GM18520 (cell line): Measurements from ENCODE around the gene RELN.
"Not testable (repeated sequence)": the region's sequence is repeated elsewhere in the genome, so short reads cannot be mapped to it uniquely, and the experiment has no call there.

Source experiments
- ATAC-seq: cut with Tn5 transposase; IDR thresholded peaks from one replicate; pipeline ENCODE4 v1.9.1; 2021; ENCODE audit not compliant: unreplicated experiment

Gene RELN

DNA sequence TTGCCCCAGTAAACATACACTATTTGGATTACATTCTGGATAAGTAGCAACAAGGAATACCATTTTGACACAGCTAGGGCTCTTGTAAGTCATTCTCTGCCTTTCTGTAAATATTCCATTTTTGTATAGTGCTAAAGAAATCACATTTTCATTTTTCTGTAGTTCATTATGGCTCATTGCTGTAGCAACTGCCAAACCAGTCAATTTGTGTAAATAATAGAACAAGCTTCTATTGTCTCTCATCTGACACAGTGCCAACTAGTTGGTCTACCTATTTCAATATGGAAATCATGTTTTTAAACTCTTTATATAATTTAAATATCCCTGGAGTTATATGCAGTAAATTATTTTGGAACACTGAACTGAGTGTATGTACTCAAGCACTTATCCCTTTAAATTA, 193.7 kb downstream of the RELN start:
- no peak for ATAC-seq

GRCh38 chr7:103795107-103795506, 194.4 kb downstream of the RELN start:
- no peak for ATAC-seq

- no peak for ATAC-seq
Observed at GRCh38 chr7:103794424-103794823, 195.0 kb downstream of the RELN start.

DNA sequence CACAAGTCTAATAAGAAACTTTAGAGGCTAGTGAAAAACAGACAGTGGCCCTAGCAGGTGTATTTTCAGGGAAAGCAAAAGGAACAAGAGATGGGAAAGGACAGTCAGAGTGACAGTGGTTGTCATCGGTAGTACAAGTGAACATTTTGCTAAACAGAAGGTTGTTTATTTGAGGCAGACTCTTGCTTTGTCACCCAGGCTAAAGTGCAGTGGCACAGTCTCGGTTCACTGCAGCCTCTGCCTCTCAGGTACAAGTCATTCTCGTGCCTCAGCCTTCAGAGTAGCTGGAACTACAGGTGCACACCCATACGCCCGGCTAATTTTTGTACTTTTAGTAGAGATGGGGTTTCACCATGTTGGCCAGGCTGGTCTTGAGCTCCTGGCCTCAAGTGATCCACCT, 195.8 kb downstream of the RELN start:
- ATAC-seq = no peak

DNA sequence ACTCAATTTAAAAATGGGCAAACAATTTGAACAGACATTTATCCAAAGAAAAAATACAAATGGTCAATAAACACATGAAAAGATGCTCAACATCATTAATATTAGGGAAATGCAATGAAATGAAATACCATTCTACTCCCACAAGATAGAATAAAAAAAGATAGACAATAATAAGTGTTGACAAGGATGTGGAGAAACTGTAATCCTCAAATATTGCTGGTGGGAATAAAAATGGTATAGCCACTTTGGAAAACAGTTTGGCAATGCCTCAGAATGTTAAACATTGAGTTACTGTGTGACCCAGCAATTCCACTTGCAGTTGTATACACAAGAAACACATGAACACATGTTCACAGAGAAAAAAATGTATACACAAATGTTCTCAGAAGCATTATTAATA, 197.6 kb downstream of the RELN start:
- no peak for ATAC-seq

GRCh38 chr7:103787041-103787440, 202.4 kb downstream of the RELN start:
- not testable (repeated sequence) for ATAC-seq

- ATAC-seq = no peak
Observed at GRCh38 chr7:103784646-103785286, 204.7 kb downstream of the RELN start.

DNA sequence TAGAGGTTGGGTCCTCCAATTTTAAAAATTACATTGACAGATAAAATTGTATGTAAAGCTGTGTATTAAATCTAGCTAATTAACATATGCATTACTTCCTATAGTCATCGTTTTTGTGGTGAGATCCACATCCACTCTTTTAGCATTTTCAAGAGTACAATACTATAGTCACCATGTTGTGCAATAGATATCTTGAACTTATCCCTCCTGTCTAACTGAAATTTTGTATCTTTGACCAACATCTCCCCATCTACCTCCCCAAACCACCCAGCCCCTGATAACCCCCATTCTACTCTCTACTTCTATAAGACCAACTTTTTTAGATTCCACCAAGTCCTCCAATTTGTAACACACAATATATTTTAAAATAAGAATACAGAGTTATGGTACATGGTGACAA, 208.0 kb downstream of the RELN start:
- no peak for ATAC-seq

- not testable (repeated sequence) for ATAC-seq
Observed at GRCh38 chr7:103780561-103780960, 208.9 kb downstream of the RELN start.

- no peak for ATAC-seq
Observed at GRCh38 chr7:103777440-103777839, 212.0 kb downstream of the RELN start.

DNA sequence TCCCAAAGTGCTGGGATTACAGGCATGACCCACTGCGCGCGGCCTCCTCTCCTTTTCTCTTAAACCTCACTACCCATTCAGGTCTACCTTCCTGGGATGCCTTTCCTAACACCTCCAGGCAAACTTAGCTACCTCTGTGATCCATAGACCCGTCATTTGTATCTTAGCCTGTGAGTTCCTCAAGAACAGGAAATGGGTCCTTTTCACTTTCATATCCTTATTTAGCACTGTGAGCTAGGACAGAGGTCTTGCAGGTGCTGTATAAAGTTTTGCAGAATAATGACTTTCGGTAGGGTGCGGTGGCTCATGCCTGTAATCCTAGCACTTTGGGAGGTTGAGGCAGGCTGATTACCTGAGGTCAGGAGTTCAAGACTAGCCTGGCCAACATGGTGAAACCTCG, 215.7 kb downstream of the RELN start:
- no peak for ATAC-seq

DNA sequence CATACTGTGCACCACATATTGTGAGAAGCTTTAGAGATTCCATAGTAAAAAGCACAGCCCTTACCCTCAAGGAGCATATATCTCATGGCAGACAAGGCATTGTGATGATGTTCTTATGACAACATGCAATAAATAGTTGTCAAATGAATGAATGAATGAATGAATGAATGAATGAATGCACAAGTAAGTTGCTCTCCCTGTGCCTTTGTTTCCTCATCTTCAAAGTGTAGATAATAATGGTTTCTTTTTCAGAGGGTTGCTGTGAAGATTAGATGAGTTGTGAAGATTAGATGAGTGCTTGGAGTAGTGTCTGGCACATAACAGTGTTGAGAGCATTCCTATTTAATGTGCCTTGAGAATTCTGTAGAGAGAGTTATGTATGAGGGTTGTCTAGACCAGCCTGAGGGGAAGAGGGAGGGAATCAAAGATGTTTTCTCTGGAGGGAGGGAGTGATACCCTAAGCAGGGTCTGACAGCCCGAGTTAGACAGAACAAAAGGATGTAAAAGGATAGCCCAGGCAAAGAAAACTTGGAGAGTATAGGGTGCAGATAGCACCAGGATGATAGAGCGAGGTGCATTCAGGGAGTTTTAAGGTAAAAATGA, 217.2 kb downstream of the RELN start:
- no peak for ATAC-seq

DNA sequence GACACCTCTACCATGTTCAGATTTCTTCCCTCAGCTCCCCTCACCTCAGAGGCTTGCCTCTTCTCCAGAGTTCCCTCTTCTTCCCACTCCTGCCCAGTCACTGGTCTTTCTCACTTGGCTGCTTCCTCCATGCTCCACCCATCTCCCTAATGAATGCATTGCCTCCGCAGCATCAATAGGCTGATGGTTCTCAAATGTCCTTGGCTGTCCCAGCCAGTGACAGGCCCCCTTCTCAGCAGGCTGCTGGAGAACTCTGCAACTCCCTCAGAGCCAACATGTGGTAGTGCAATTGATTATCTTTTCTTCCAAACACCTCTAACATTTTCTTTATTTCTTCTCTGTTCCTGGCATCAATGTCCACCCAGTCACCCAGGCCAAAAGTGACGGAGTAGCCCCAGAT, 218.2 kb downstream of the RELN start:
- ATAC-seq = no peak

DNA sequence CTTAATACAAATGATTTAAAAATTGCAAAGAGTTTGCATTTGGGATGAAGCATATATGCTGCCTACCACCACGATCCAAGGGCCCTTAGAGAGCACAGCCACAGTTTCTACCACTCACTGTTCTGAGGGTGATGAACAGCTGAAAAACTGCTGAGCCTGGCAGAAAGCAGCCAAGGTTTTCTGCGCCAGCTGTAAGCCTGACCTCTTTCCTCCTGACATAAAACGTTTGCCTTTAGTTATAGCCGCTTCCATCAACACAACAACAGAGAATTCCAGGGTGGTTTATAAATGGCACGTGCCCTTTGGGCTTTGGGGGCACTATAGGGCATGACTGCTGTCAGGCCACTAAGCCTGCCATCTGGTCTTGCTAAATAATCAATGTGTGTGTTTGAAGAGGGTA, 222.8 kb downstream of the RELN start:
- no peak for ATAC-seq

- ATAC-seq = no peak
Observed at GRCh38 chr7:103765901-103766300, 223.6 kb downstream of the RELN start.

GRCh38 chr7:103764901-103765300, 224.6 kb downstream of the RELN start:
- no peak for ATAC-seq

GRCh38 chr7:103762877-103763276, 226.6 kb downstream of the RELN start:
- no peak for ATAC-seq

DNA sequence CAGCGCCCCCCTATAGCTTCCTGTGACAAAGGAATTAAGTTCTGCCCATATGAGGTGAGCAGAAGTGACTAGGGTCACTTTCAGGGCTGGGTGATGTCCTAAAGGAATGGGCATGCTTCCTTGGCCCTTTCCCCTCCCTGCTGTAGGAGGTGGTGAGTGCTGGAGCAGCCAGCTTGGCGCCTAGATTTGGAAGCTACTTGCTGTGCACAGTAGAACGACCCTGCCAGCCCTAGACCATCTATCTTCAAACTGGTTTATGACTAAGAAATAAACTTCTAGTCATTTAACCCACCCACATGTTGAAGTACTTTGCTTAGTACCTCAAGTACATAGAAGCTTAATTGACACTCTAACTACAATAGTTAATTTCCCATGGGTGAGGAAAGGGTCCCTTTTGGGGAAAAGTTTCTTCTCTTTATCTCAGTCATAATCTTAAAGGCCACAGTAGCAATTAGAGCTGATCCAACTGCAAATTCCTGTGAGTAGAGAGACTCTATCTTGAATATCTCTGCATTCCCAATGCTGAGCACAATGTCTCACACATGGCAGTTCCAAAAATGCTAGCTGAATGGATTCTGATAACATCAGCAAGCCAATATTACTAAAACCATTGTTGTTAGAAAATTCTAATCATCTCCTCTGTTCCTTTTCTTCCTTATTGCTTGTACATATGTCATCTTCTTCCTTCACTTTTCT, 227.2 kb downstream of the RELN start:
- no peak for ATAC-seq

- no peak for ATAC-seq
Observed at GRCh38 chr7:103752995-103753394, 236.5 kb downstream of the RELN start.

GRCh38 chr7:103751311-103751880, 238.1 kb downstream of the RELN start:
- ATAC-seq = no peak

DNA sequence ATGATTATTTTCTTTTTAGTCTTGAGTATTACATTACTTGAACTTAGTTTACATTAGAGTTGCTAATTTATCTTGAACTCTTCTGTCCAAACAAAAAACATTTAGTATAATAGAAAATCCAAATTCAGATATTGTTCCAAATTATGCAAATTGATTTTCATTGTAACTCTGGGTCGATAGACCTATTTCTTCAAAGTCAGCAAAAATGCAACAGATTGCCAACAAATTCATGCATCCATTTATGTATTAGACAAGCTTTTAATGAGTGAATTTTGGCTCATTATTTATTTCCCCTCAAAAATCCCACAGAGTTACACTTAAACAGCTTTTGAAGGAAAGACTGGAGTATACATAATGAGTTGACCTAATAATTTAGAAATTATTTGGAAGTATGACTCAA, 240.8 kb downstream of the RELN start:
- ATAC-seq = no peak

- ATAC-seq = no peak
Observed at GRCh38 chr7:103735377-103735776, 254.1 kb downstream of the RELN start.
